HCT116 (cell line): ENCODE data around the gene TLK2. TPM values are rescaled to one million over a fixed set of nuclear protein-coding genes. Genes with fewer than 3 reads are reported as not detected.

Experiments
- ATAC-seq: fragments of 200-7000 bp; cut with Tn5 transposase; 2 replicates; pipeline ENCODE4 v1.9.1; 2020; ENCODE audit warnings: mild to moderate bottlenecking, moderate library complexity
- BruUV-seq: library from RNA; stranded (reverse); fragments of 400-500 nt; replicated peaks from 2 replicates; lab custom pipeline; 2021; lab: Mats Ljungman, UMichigan
- CTCF ChIA-PET: fragments of 300-600 bp; sonication (Branson Sonifier 250); formaldehyde crosslinking; loops from one replicate; lab custom pipeline; 2021; ENCODE audit warnings: antibody characterized with exemption; lab: Charles Lee
- POLR2A ChIA-PET: fragments of 300-600, 350-600 bp; sonication (Branson Sonifier 250); formaldehyde crosslinking; loops from one replicate; lab custom pipeline; 2021; ENCODE audit warnings: antibody characterized with exemption; lab: Charles Lee
- RAD21 ChIA-PET, 2 experiments: fragments of 300-600 bp; sonication (Branson Sonifier 250); formaldehyde crosslinking; loops; one replicate each; lab custom pipeline; 2023; ENCODE audit warnings: low total read pairs in 2 of 2; ENCODE audit not compliant: uncharacterized antibody in 2 of 2, unreplicated experiment in 2 of 2, low non-redundant PET in 1 of 2; lab: Charles Lee
- DNase-seq: peaks from one replicate; pipeline ENCODE4 v3.0.0-alpha.2; 2010; ENCODE audit warnings: low read depth, low spot score
- H2AFZ ChIP-seq: fragments of 200-600 bp; shearing (Covaris generic), sonication (generic); 2 replicates; pipeline ENCODE4 v1.6.1; 2017; ENCODE audit warnings: low read depth, mixed run types, mixed read lengths, antibody characterized with exemption, low read length; ENCODE audit not compliant: poor library complexity, severe bottlenecking
- H3K27ac ChIP-seq: 2 replicates; pipeline ENCODE4 v1.5.1; 2012; ENCODE audit warnings: low read depth, low read length
- H3K27me3 ChIP-seq: fragments of 200-600 bp; sonication (generic); 2 replicates; pipeline ENCODE4 v1.6.1; 2016; ENCODE audit warnings: mixed run types, low read length, mixed read lengths; ENCODE audit not compliant: insufficient read depth
- H3K36me3 ChIP-seq, 2 experiments: fragments of 200-500 bp in 1 of 2; fragments of 200-600 bp in 1 of 2; sonication (Bioruptor generic) in 1 of 2; sonication (generic) in 1 of 2; 2 replicates each; pipeline versions ENCODE4 v1.5.1 to v1.6.1; 2014 to 2016; ENCODE audit warnings: low read length in 2 of 2, inconsistent platforms in 1 of 2, mixed read lengths in 1 of 2, mixed run types in 1 of 2; ENCODE audit not compliant: insufficient read depth in 2 of 2, control insufficient read depth in 1 of 2
- H3K4me1 ChIP-seq, 2 experiments: fragments of 200-600 bp in 1 of 2; sonication (generic) in 1 of 2; 2 replicates each; pipeline versions ENCODE4 v1.5.1 to v1.6.1; 2012 to 2017; ENCODE audit warnings: low read length in 2 of 2, inconsistent platforms in 1 of 2, mild to moderate bottlenecking in 1 of 2, mixed read lengths in 1 of 2, mixed run types in 1 of 2, moderate library complexity in 1 of 2; ENCODE audit not compliant: insufficient read depth in 2 of 2, control insufficient read depth in 1 of 2
- H3K4me2 ChIP-seq: fragments of 200-600 bp; sonication (generic); 2 replicates; pipeline ENCODE4 v1.6.1; 2017; ENCODE audit warnings: mixed run types, low read length, mixed read lengths
- H3K4me3 ChIP-seq, 2 experiments: fragments of 200-600 bp in 1 of 2; sonication (generic) in 1 of 2; replicated peaks in 1 of 2; 2 replicates each; pipeline ENCODE4 v1.5.1; 2011 to 2016; ENCODE audit warnings: low read length in 2 of 2, control low read depth in 1 of 2, low read depth in 1 of 2, mild to moderate bottlenecking in 1 of 2, mixed read lengths in 1 of 2, mixed run types in 1 of 2
- H3K79me2 ChIP-seq: fragments of 200-600 bp; sonication (generic); 2 replicates; pipeline ENCODE4 v1.6.1; 2017; ENCODE audit warnings: mild to moderate bottlenecking, mixed run types, low read length, moderate library complexity, mixed read lengths; ENCODE audit not compliant: insufficient read depth
- H3K9ac ChIP-seq: fragments of 200-600 bp; sonication (generic); 2 replicates; pipeline ENCODE4 v1.6.1; 2016; ENCODE audit warnings: low read length, mixed read lengths
- H3K9me2 ChIP-seq: fragments of 200-600 bp; sonication (generic), shearing (Covaris generic); 2 replicates; pipeline ENCODE4 v1.6.1; 2017; ENCODE audit warnings: mixed run types, mild to moderate bottlenecking, moderate library complexity; ENCODE audit not compliant: insufficient read depth
- H3K9me3 ChIP-seq, 2 experiments: fragments of 200-500 bp in 1 of 2; fragments of 200-600 bp in 1 of 2; sonication (Bioruptor generic) in 1 of 2; sonication (generic) in 1 of 2; 2 replicates each; pipeline ENCODE4 v1.6.1; 2014 to 2017; ENCODE audit warnings: low read length in 2 of 2, mixed read lengths in 2 of 2, inconsistent platforms in 1 of 2, low read depth in 1 of 2, mild to moderate bottlenecking in 1 of 2, mixed run types in 1 of 2, moderate library complexity in 1 of 2; ENCODE audit not compliant: control insufficient read depth in 1 of 2, insufficient read depth in 1 of 2
- H4K20me1 ChIP-seq: fragments of 200-600 bp; sonication (generic), shearing (Covaris generic); 2 replicates; pipeline ENCODE4 v1.6.1; 2017; ENCODE audit warnings: mixed run types, mild to moderate bottlenecking, moderate library complexity; ENCODE audit not compliant: insufficient read depth
- CBX3 ChIP-seq: IDR thresholded peaks from 2 replicates; pipeline ENCODE4 v1.6.1; 2012; ENCODE audit warnings: low read depth
- CEBPB ChIP-seq: IDR thresholded peaks from 2 replicates; pipeline ENCODE4 v1.6.1; 2012; ENCODE audit warnings: low read depth
- CTCF ChIP-seq, 3 experiments: fragments of 200-600 bp in 1 of 3; sonication (generic) in 1 of 3; IDR thresholded peaks in 2 of 3; conservative IDR thresholded peaks in 1 of 3; 2 replicates each; pipeline ENCODE4 v1.5.1; 2012 to 2017; ENCODE audit warnings: low read depth in 2 of 3, low read length in 2 of 3, antibody characterized with exemption in 1 of 3, borderline replicate concordance in 1 of 3, control low read depth in 1 of 3, mild to moderate bottlenecking in 1 of 3, mixed read lengths in 1 of 3, mixed run types in 1 of 3, moderate library complexity in 1 of 3; ENCODE audit not compliant: insufficient read depth in 1 of 3
- EGR1 ChIP-seq: IDR thresholded peaks from 2 replicates; pipeline ENCODE4 v1.6.1; 2012; ENCODE audit warnings: low read depth
- EZH2 ChIP-seq: fragments of 200-600 bp; sonication (generic); IDR thresholded peaks from 2 replicates; pipeline ENCODE4 v1.6.1; 2017; ENCODE audit warnings: antibody characterized with exemption, mixed run types
- JUND ChIP-seq: IDR thresholded peaks from 2 replicates; pipeline ENCODE4 v1.6.1; 2012
- POLR2A ChIP-seq: IDR thresholded peaks from 2 replicates; pipeline ENCODE4 v1.7.0; 2011; ENCODE audit warnings: borderline replicate concordance; ENCODE audit not compliant: insufficient read depth, insufficient read length; ENCODE audit errors: extremely low read depth
- POLR2AphosphoS5 ChIP-seq: IDR thresholded peaks from 2 replicates; pipeline ENCODE4 v1.6.1; 2011; ENCODE audit warnings: mild to moderate bottlenecking, low read depth, low read length, moderate library complexity
- RAD21 ChIP-seq: IDR thresholded peaks from 2 replicates; pipeline ENCODE4 v1.6.1; 2012; ENCODE audit warnings: low read depth, mild to moderate bottlenecking
- SIN3A ChIP-seq: IDR thresholded peaks from 2 replicates; pipeline ENCODE4 v1.6.1; 2012; ENCODE audit warnings: low read depth
- SRF ChIP-seq: IDR thresholded peaks from 2 replicates; pipeline ENCODE4 v1.6.1; 2012; ENCODE audit warnings: low read depth
- TCF7L2 ChIP-seq: IDR thresholded peaks from 2 replicates; pipeline ENCODE4 v1.7.0; 2011; ENCODE audit warnings: borderline replicate concordance, inconsistent platforms; ENCODE audit not compliant: insufficient read depth, insufficient read length; ENCODE audit errors: extremely low read depth
- YY1 ChIP-seq: IDR thresholded peaks from 2 replicates; pipeline ENCODE4 v1.6.1; 2011; ENCODE audit warnings: low read length, low read depth, moderate library complexity, mild to moderate bottlenecking; ENCODE audit not compliant: insufficient replicate concordance; ENCODE audit errors: extremely low read depth
- ZBTB33 ChIP-seq: IDR thresholded peaks from 2 replicates; pipeline ENCODE4 v1.6.1; 2011; ENCODE audit warnings: mild to moderate bottlenecking, low read length, moderate library complexity; ENCODE audit not compliant: insufficient replicate concordance; ENCODE audit errors: extremely low read depth
- ZFX ChIP-seq: fragments of 450-650 bp; IDR thresholded peaks from 2 replicates; pipeline ENCODE4 v1.6.1; 2017
- ZNF274 ChIP-seq: fragments of 200-500 bp; sonication (Bioruptor generic); IDR thresholded peaks from 2 replicates; pipeline ENCODE4 v1.6.1; 2014; ENCODE audit warnings: mild to moderate bottlenecking, low read depth, low read length, inconsistent platforms
- intact Hi-C: fragments of 100-400 bp; cut with micrococcal nuclease; formaldehyde crosslinking; loops from 2 replicates; pipeline ENCODE4 v1.10.0; 2022
- total RNA-seq: library from RNA; stranded (reverse); gene quantifications from one replicate; pipeline ENCODE4 v1.2.1, GENCODE V29; 2021; ENCODE audit not compliant: unreplicated experiment

TLK2 gene
- total RNA-seq, 1 experiment from 2014 or later, result 56.6 TPM

- H3K9ac ChIP-seq, result no peak overlapping the region
- H3K4me1 ChIP-seq, result no peaks in the 10 kb centered on the region
- H3K36me3 ChIP-seq, result no peaks in the 10 kb centered on the region
- no peak overlapping the region for H3K27ac ChIP-seq
- ATAC-seq, result peak; percentile 87
- DNase-seq, result no peak
- ChIA-PET CTCF (no interaction called here), POLR2A (no interaction called here), RAD21 (no interaction called here)
- no peak overlapping the region for H3K4me3 ChIP-seq
- intact Hi-C loops, result no loop called here
- BruUV-seq, result no TSS peak
- no peaks in the 10 kb centered on the region for H3K9me3 ChIP-seq
- no peaks in the 10 kb centered on the region for H4K20me1 ChIP-seq
- TF ChIP-seq EZH2 (no peak), POLR2AphosphoS5 (no peak)
- H3K9me2 ChIP-seq, result no peaks in the 10 kb centered on the region
- no peaks in the 10 kb centered on the region for H3K79me2 ChIP-seq
- H3K27me3 ChIP-seq, result no peaks in the 10 kb centered on the region
- H2AFZ ChIP-seq, result no peak overlapping the region
- H3K4me2 ChIP-seq, result no peak overlapping the region
Measured at GRCh38 chr17:62644487-62645173, 166.0 kb downstream of the TLK2 start.

- no peak overlapping the region for H3K27ac ChIP-seq
- CTCF ChIA-PET, result no interaction called here
- POLR2A ChIA-PET, result interaction anchor here (0.6 to 1.5 kb wide), 2 partner anchors 11 to 1094 kb away, joined by 3 to 4 read pairs; no protein-coding TSS in a partner anchor
- peaks cover 0 to 6% of the 10 kb centered on the region in 2 experiments; a peak in 1 of 4 replicates for H3K4me1 ChIP-seq
- no peaks in the 10 kb centered on the region for H4K20me1 ChIP-seq
- no peaks in the 10 kb centered on the region for H3K9me2 ChIP-seq
- ATAC-seq, result no peak
- no peak overlapping the region for H3K4me2 ChIP-seq
- no TSS peak for BruUV-seq
- intact Hi-C loops, result no loop called here
- H3K9ac ChIP-seq, result no peak overlapping the region
- no peak overlapping the region for H3K4me3 ChIP-seq
- no peaks in the 10 kb centered on the region for H3K79me2 ChIP-seq
- H3K36me3 ChIP-seq, result no peaks in the 10 kb centered on the region
- RAD21 ChIA-PET, result no interaction called here
- no peak overlapping the region for H2AFZ ChIP-seq
- H3K27me3 ChIP-seq, result no peaks in the 10 kb centered on the region
- H3K9me3 ChIP-seq, result no peaks in the 10 kb centered on the region
- DNase-seq, result no peak
- no peak for TF ChIP-seq TCF7L2
- TF ChIP-seq ZNF274, result no peak
- no peak for TF ChIP-seq CEBPB
- TF ChIP-seq CBX3, result no peak
- no peak for TF ChIP-seq SRF
- no peak for TF ChIP-seq YY1
- no peak for TF ChIP-seq JUND
- TF ChIP-seq ZFX, result no peak
- no peak for TF ChIP-seq RAD21
- TF ChIP-seq EZH2, result no peak
- no peak for TF ChIP-seq EGR1
- TF ChIP-seq CTCF (IDR thresholded peaks at IDR 0.05 in 2 of 3, conservative IDR thresholded peaks at IDR 0.05 in 1 of 3; ENCODE audit: borderline replicate concordance in 1 of 3, insufficient read depth in 1 of 3, low read depth in 2 of 3, low read length in 2 of 3), result no peak
- TF ChIP-seq POLR2A, result no peak
- no peak for TF ChIP-seq SIN3A
- no peak for TF ChIP-seq POLR2AphosphoS5
- TF ChIP-seq ZBTB33, result no peak
Measured at GRCh38 chr17:62648251-62648955, 169.8 kb downstream of the TLK2 start.
